IMR-90 (cell line): ENCODE results near the gene CPLX1. TPM values are rescaled to one million over a fixed set of nuclear protein-coding genes. Genes with fewer than 3 reads are reported as not detected.

Source experiments
- ATAC-seq: fragments of 200-7000 bp; cut with Tn5 transposase; 2 replicates; pipeline ENCODE4 v1.9.1; 2020; ENCODE audit warnings: low read depth, mild to moderate bottlenecking, moderate library complexity
- BruUV-seq: library from RNA; stranded (reverse); fragments of 400-500 nt; replicated peaks from 2 replicates; lab custom pipeline; 2021; lab: Mats Ljungman, UMichigan
- CTCF ChIA-PET: fragments of 300-600 bp; formaldehyde crosslinking; extraction: SDS; loops from one replicate; lab custom pipeline; 2021; ENCODE audit warnings: antibody characterized with exemption; lab: Yijun Ruan, JAX
- POLR2A ChIA-PET: fragments of 300-600 bp; sonication (Branson Sonifier 250); formaldehyde crosslinking; loops from one replicate; lab custom pipeline; 2022; ENCODE audit warnings: antibody characterized with exemption; ENCODE audit not compliant: unreplicated experiment; lab: Charles Lee
- DNase-seq: peaks from one replicate; pipeline ENCODE4 v3.0.0; 2013
- H2AFZ ChIP-seq: replicated peaks from 2 replicates; pipeline ENCODE3; 2013; ENCODE audit warnings: low read length, mild to moderate bottlenecking; ENCODE audit not compliant: poor library complexity
- H2AK5ac ChIP-seq: 2 replicates; pipeline ENCODE4 v1.6.1; 2013; ENCODE audit warnings: low read depth, low read length, inconsistent platforms
- H2AK9ac ChIP-seq: replicated peaks from 2 replicates; pipeline ENCODE3; 2013; ENCODE audit warnings: mild to moderate bottlenecking, low read depth, low read length, moderate library complexity; ENCODE audit not compliant: poor library complexity
- H2BK120ac ChIP-seq: 2 replicates; pipeline ENCODE4 v1.6.1; 2013; ENCODE audit warnings: low read depth, low read length, inconsistent platforms
- H2BK15ac ChIP-seq: 3 replicates; pipeline ENCODE4 v1.6.1; 2013; ENCODE audit warnings: low read depth, low read length, inconsistent platforms
- H2BK20ac ChIP-seq: 2 replicates; pipeline ENCODE4 v1.6.1; 2013; ENCODE audit warnings: low read depth, mild to moderate bottlenecking, inconsistent platforms, low read length, moderate library complexity
- H2BK5ac ChIP-seq: 2 replicates; pipeline ENCODE4 v1.6.1; 2013; ENCODE audit warnings: mild to moderate bottlenecking, low read depth, low read length, inconsistent platforms; ENCODE audit not compliant: poor library complexity, severe bottlenecking
- H3K14ac ChIP-seq: replicated peaks from 2 replicates; pipeline ENCODE4 v1.6.1; 2013; ENCODE audit warnings: low read depth, low read length, inconsistent platforms
- H3K18ac ChIP-seq: 2 replicates; pipeline ENCODE4 v1.6.1; 2013; ENCODE audit warnings: low read depth, low read length, control low read depth
- H3K23ac ChIP-seq: 2 replicates; pipeline ENCODE4 v1.6.1; 2013; ENCODE audit warnings: low read depth, low read length, inconsistent platforms
- H3K27ac ChIP-seq: 2 replicates; pipeline ENCODE4 v1.5.1; 2013; ENCODE audit warnings: mild to moderate bottlenecking, control low read depth, low read length; ENCODE audit not compliant: insufficient read depth
- H3K27me3 ChIP-seq: 2 replicates; pipeline ENCODE4 v1.6.1; 2013; ENCODE audit warnings: low read length; ENCODE audit not compliant: control insufficient read depth, insufficient read depth
- H3K36me3 ChIP-seq: 2 replicates; pipeline ENCODE4 v1.6.1; 2013; ENCODE audit warnings: low read length, mixed read lengths; ENCODE audit not compliant: control insufficient read depth, insufficient read depth
- H3K4ac ChIP-seq: 2 replicates; pipeline ENCODE4 v1.6.1; 2013; ENCODE audit warnings: low read depth, low read length, inconsistent platforms
- H3K4me1 ChIP-seq: 2 replicates; pipeline ENCODE4 v1.6.1; 2013; ENCODE audit warnings: low read length, mixed read lengths; ENCODE audit not compliant: control insufficient read depth, insufficient read depth
- H3K4me2 ChIP-seq: 2 replicates; pipeline ENCODE4 v1.6.1; 2013; ENCODE audit warnings: low read depth, mild to moderate bottlenecking, control low read depth, low read length, moderate library complexity
- H3K4me3 ChIP-seq: 2 replicates; pipeline ENCODE4 v1.5.1; 2013; ENCODE audit warnings: low read depth, mild to moderate bottlenecking, control low read depth, low read length, moderate library complexity; ENCODE audit not compliant: insufficient read depth
- H3K56ac ChIP-seq: 2 replicates; pipeline ENCODE4 v1.6.1; 2013; ENCODE audit warnings: low read length, inconsistent platforms; ENCODE audit not compliant: insufficient read depth; ENCODE audit errors: extremely low read depth
- H3K79me1 ChIP-seq, 2 experiments: 2 replicates each; pipeline ENCODE4 v1.6.1; 2013; ENCODE audit warnings: low read length in 2 of 2, inconsistent platforms in 1 of 2, low read depth in 1 of 2
- H3K9ac ChIP-seq: 2 replicates; pipeline ENCODE4 v1.6.1; 2013; ENCODE audit warnings: low read depth, low read length, control low read depth
- H3K9me1 ChIP-seq: 2 replicates; pipeline ENCODE4 v1.6.1; 2013; ENCODE audit warnings: low read length, inconsistent platforms; ENCODE audit not compliant: insufficient read depth
- H3K9me3 ChIP-seq: 2 replicates; pipeline ENCODE4 v1.6.1; 2013; ENCODE audit warnings: low read length; ENCODE audit not compliant: control insufficient read depth, insufficient read depth
- H4K20me1 ChIP-seq: 2 replicates; pipeline ENCODE4 v1.6.1; 2013; ENCODE audit warnings: low read length, inconsistent platforms; ENCODE audit not compliant: insufficient read depth
- H4K5ac ChIP-seq: 2 replicates; pipeline ENCODE4 v1.6.1; 2013; ENCODE audit warnings: mild to moderate bottlenecking, low read depth, low read length, control low read depth
- H4K8ac ChIP-seq, 2 experiments: 2 replicates each; pipeline ENCODE4 v1.6.1; 2013; ENCODE audit warnings: low read depth in 2 of 2, low read length in 2 of 2, control low read depth in 1 of 2, inconsistent platforms in 1 of 2
- H4K91ac ChIP-seq: 2 replicates; pipeline ENCODE4 v1.6.1; 2013; ENCODE audit warnings: low read depth, low read length, inconsistent platforms; ENCODE audit not compliant: insufficient read depth
- BHLHE40 ChIP-seq: fragments of 150-350 bp; IDR thresholded peaks from 2 replicates; pipeline ENCODE4 v1.6.1; 2016; ENCODE audit warnings: mild to moderate bottlenecking, low read depth, low read length
- CHD1 ChIP-seq: IDR thresholded peaks from 2 replicates; pipeline ENCODE4 v1.6.1; 2012; ENCODE audit warnings: low read depth, low read length, improper control_type of control experiment
- CTCF ChIP-seq: conservative IDR thresholded peaks from 2 replicates; pipeline ENCODE4 v1.5.1; 2012; ENCODE audit warnings: mild to moderate bottlenecking, low read depth, low read length, improper control_type of control experiment
- FOS ChIP-seq: fragments of 150-350 bp; IDR thresholded peaks from 2 replicates; pipeline ENCODE4 v1.6.1; 2016; ENCODE audit warnings: low read depth, low read length
- MAFK ChIP-seq: IDR thresholded peaks from 2 replicates; pipeline ENCODE4 v1.6.1; 2012; ENCODE audit warnings: low read depth, low read length, improper control_type of control experiment
- MAZ ChIP-seq: IDR thresholded peaks from 2 replicates; pipeline ENCODE4 v1.6.1; 2012; ENCODE audit warnings: low read depth, mild to moderate bottlenecking, low read length, improper control_type of control experiment, moderate library complexity, borderline replicate concordance
- MXI1 ChIP-seq: IDR thresholded peaks from 2 replicates; pipeline ENCODE4 v1.6.1; 2012; ENCODE audit warnings: low read depth, mild to moderate bottlenecking, low read length, moderate library complexity, borderline replicate concordance
- RAD21 ChIP-seq: IDR thresholded peaks from 2 replicates; pipeline ENCODE4 v1.6.1; 2012; ENCODE audit warnings: low read length, improper control_type of control experiment
- RCOR1 ChIP-seq: IDR thresholded peaks from 2 replicates; pipeline ENCODE4 v1.6.1; 2012; ENCODE audit warnings: mild to moderate bottlenecking, low read length, improper control_type of control experiment; ENCODE audit not compliant: insufficient replicate concordance
- SMC3 ChIP-seq: fragments of 150-350 bp; IDR thresholded peaks from 2 replicates; pipeline ENCODE4 v1.6.1; 2016; ENCODE audit warnings: low read depth, mild to moderate bottlenecking, antibody characterized with exemption, low read length, moderate library complexity
- USF2 ChIP-seq: fragments of 150-350 bp; IDR thresholded peaks from 2 replicates; pipeline ENCODE4 v1.6.1; 2017; ENCODE audit warnings: mild to moderate bottlenecking, antibody characterized with exemption, low read length, low read depth
- WGBS, 2 experiments: methylation state at CpG; one replicate each; pipeline versions ENCODE4 v1.1.5 to v1.1.7; 2013; ENCODE audit warnings: missing lambda C conversion rate in 2 of 2; ENCODE audit not compliant: insufficient read length in 1 of 2; ENCODE audit errors: extremely low coverage in 2 of 2; 5-methylcytosine and 5-hydroxymethylcytosine counted together
- dilution Hi-C: fragments of 300-500 bp; cut with HindIII; formaldehyde crosslinking; loops from one replicate; pipeline ENCODE4 v1.14.3; 2018; ENCODE audit warnings: low sequenced_read_pairs; ENCODE audit not compliant: unreplicated experiment
- in situ Hi-C: fragments of 300-500 bp; cut with MboI; formaldehyde crosslinking; loops from 3 replicates; pipeline ENCODE4 v1.14.3; 2019; ENCODE audit warnings: low sequenced_read_pairs, inconsistent platforms, mixed read lengths
- intact Hi-C: fragments of 100-400 bp; cut with micrococcal nuclease; formaldehyde crosslinking; loops from 2 replicates; pipeline ENCODE4 v1.10.0; 2022
- polyA plus RNA-seq, 3 experiments: library from polyadenylated mRNA; depleted of rRNA; stranded (reverse); fragments of >200 nt; gene quantifications; 2 replicates each; pipeline ENCODE4 v1.2.3, GENCODE V29; 2012; ENCODE audit warnings: low replicate concordance in 1 of 3
- total RNA-seq: library from RNA; depleted of rRNA; stranded (reverse); fragments of >200 nt; gene quantifications from 2 replicates; pipeline ENCODE4 v1.2.3, GENCODE V29; 2012
- TF ChIP-seq, protein P1 (sequence below): fragments of 150-350 bp; IDR thresholded peaks from 2 replicates; pipeline ENCODE4 v1.6.1; 2016; ENCODE audit warnings: low read depth, mild to moderate bottlenecking, low read length, moderate library complexity, borderline replicate concordance

CPLX1 gene
- total and polyA plus RNA-seq, 2 of the 4 experiments (the other 2 are of a cell fraction) = 0.05 TPM; not detected in 1

GRCh38 chr4:831483-831805, 5.5 kb upstream of the CPLX1 start:
- 49% methylated on average over 2 of the region's 3 CpGs; no CpG with 5 or more reads in 1 of the 2 experiments for WGBS, 2 experiments

More at GRCh38 chr4:831483-831805, 5.5 kb upstream of the CPLX1 start:
- Histone ChIP-seq H4K20me1 (peaks cover 3% of the 10 kb centered on the region; the same call in 1 of the 2 replicates), H2BK20ac (no peak overlapping the region), H3K27me3 (peaks cover 45% of the 10 kb centered on the region), H2AK5ac (no peak overlapping the region), H3K9me1 (no peaks in the 10 kb centered on the region), H3K9me3 (peaks cover 5% of the 10 kb centered on the region; the same call in 1 of the 2 replicates), H2BK15ac (no peak overlapping the region), H3K4me1 (no peaks in the 10 kb centered on the region; the same call in 1 of the 2 replicates), H3K79me1 (no peaks in the 10 kb centered on the region), H3K9ac (no peak overlapping the region), H3K4ac (no peak overlapping the region), H3K4me3 (no peak overlapping the region), H3K18ac (no peak overlapping the region), H3K56ac (no peak overlapping the region), H4K5ac (no peak overlapping the region), H2BK5ac (no peak overlapping the region), H2BK120ac (no peak overlapping the region), H4K91ac (no peak overlapping the region), H3K14ac (no peak overlapping the region), H3K4me2 (no peak overlapping the region), H3K36me3 (no peaks in the 10 kb centered on the region), H3K27ac (no peak overlapping the region), H3K23ac (no peak overlapping the region), H4K8ac (no peak overlapping the region), H2AFZ (no peak overlapping the region), H2AK9ac (no peak overlapping the region)
- no peak for ATAC-seq
- in situ Hi-C loops (no loop called here), dilution Hi-C loops (no loop called here), intact Hi-C loops (no loop called here)
- BruUV-seq = no TSS peak
- CTCF ChIA-PET = no interaction called here
- TF ChIP-seq MAFK (no peak), RCOR1 (no peak), MAZ (no peak), SMC3 (no peak), CTCF (no peak), RAD21 (no peak), FOS (no peak), MXI1 (no peak), USF2 (no peak), BHLHE40 (no peak), CHD1 (no peak)
- TF ChIP-seq, protein P1, sequence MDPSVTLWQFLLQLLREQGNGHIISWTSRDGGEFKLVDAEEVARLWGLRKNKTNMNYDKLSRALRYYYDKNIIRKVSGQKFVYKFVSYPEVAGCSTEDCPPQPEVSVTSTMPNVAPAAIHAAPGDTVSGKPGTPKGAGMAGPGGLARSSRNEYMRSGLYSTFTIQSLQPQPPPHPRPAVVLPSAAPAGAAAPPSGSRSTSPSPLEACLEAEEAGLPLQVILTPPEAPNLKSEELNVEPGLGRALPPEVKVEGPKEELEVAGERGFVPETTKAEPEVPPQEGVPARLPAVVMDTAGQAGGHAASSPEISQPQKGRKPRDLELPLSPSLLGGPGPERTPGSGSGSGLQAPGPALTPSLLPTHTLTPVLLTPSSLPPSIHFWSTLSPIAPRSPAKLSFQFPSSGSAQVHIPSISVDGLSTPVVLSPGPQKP = no peak
- DNase-seq = no peak
- POLR2A ChIA-PET = no interaction called here
